GM19099 (cell line): ENCODE data around the gene ADAMTS18.

Experiments used
- POLR2A ChIP-seq: IDR thresholded peaks from 3 replicates; pipeline ENCODE4 v1.6.1; 2011; ENCODE audit warnings: low read depth; ENCODE audit not compliant: insufficient read length; ENCODE audit errors: extremely low read depth

ADAMTS18 gene

DNA sequence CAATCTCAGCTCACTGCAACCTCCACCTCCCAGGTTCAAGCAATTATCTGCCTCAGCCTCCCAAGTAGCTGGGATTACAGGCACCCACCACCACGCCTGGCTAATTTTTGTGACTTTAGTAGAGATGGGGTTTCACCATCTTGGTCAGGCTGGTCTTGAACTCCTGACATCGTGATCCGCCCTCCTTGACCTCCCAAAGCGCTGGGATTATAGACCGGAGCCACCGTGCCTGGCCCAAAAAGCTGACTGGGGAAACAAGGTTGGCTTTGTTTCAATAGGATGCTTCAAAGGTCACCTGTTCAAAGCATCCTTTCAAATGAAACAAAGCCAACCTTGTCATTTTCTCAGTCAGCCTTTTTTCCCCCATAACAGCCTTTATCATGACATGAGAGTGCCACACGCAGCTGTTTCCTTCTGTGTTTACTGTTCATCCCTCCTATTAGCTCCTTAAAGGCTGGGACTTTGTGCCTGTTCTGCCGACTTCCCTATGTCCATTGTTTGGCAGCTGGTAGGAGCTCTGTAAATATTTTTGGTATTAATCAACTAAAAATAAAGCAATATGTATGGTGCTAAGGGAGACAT, 51.1 kb downstream of the ADAMTS18 start:
- no peak for TF ChIP-seq POLR2A

- no peak for TF ChIP-seq POLR2A
Measured at GRCh38 chr16:77376358-77376757, 58.5 kb downstream of the ADAMTS18 start.

- no peak for TF ChIP-seq POLR2A
Measured at GRCh38 chr16:77375396-77375795, 59.4 kb downstream of the ADAMTS18 start.

- no peak for TF ChIP-seq POLR2A
Measured at GRCh38 chr16:77374384-77374783, 60.5 kb downstream of the ADAMTS18 start.

- TF ChIP-seq POLR2A = no peak
Measured at GRCh38 chr16:77373726-77374125, 61.1 kb downstream of the ADAMTS18 start.

- TF ChIP-seq POLR2A = no peak
Measured at GRCh38 chr16:77364770-77365169, 70.1 kb downstream of the ADAMTS18 start.

DNA sequence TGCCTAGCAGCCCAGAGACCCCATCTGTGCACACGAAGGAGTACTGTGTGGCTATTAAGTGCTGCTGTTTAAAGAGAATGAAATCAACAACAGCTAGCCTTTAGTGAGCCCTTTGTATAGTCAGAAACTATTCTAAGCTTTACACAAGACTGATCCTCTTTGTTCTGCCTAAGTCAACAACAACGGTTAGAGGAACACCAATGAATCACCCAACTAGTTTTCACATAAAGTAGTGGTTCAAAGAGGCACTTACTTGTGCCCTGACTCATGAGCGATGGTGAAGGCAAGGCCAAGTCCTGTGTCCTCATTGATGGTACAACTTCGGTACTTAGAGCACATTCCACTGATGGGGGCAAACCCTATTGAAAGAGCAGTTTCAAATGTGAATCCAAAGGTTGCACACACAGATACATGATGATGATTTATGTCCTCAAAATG, 75.8 kb downstream of the ADAMTS18 start:
- TF ChIP-seq POLR2A = no peak

DNA sequence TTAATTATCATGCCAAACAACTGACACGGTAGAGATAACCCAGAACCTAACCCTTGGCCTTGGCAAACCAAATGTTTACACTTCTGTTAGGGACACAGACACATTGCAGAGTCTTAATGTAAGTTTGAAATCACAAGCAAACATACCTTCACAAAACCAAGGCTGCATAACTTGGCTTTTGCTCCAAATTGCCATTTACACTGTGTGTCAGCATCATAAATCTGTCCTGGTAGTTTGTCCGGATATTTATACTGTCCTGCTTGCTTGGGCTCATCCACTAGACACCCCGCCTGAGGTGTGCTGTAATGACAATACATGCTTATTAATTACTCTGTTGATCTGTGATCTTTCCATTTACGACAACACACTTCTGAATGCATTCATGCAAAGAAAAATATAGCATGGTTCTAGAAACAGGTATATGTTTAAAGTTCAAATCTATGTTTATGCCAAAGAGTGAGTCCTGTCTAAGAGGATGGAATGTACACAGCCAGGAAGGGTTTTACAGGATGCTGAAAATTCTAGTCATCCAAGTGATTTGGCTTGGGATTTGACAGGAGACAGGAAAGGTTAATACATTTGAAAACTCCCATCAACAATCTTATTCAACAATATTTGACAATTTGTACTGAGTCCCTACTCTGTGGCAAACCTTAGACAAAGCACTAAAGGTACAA, 81.1 kb downstream of the ADAMTS18 start:
- TF ChIP-seq POLR2A = no peak

- TF ChIP-seq POLR2A = no peak
Measured at GRCh38 chr16:77344341-77344740, 90.5 kb downstream of the ADAMTS18 start.

DNA sequence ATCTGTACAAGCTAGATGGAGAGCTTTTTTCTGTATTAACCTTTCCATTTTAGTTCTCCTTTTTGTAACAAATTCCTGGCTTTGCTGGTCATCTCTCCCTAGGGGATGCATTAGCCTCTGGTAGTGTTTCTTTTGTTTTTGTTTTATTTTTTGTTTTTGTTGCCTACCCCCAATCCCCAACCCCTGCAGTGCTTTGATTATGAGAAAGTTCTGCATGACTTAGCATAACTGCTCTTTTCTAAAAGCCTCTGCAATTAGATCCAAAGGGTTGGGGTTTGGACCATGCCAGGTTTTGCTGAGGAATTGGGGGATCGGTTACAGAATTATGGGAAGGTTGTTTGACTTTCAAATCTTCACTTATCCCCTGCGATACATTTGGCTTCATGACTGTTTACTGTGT, 98.2 kb downstream of the ADAMTS18 start:
- no peak for TF ChIP-seq POLR2A

GRCh38 chr16:77335652-77336234, 99.1 kb downstream of the ADAMTS18 start:
- TF ChIP-seq POLR2A = no peak

DNA sequence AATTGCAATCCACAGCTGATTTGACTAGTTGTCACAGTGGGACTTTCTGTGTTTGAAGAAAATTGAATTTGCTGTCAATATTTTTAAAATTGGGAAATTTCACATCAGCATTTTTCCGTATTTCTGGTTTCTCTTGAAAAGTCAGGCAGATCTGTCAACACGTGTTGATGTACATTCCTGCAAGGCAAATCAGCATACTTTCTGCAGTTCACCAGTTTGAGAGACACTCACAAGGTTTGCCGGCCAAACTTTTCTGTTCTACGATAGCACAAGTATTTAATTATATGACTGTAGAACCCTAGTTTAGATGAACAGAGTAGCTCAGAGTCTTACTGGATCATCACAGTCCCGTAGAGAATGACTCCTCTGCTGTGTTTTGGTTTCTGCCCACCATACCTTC, 102.0 kb downstream of the ADAMTS18 start:
- TF ChIP-seq POLR2A = no peak

- no peak for TF ChIP-seq POLR2A
Measured at GRCh38 chr16:77331802-77332586, 102.8 kb downstream of the ADAMTS18 start.

DNA sequence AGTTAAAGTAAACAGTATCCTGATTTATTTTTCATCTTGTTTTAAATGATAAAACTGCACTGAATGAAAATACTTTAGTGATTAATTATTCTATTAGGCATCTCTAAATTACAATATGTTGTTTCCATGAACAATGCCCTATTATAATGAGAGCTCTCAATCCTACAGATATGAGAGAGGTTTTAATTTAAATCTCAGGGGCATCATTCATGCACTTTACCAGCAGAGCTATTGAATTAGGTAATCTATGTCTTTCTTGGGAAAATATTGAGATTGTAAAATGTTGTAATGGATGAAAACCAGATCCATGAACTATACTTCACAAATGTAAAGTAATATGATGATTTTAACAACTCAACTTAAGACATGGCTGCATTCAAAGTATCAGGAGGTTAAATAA, 103.8 kb downstream of the ADAMTS18 start:
- no peak for TF ChIP-seq POLR2A

DNA sequence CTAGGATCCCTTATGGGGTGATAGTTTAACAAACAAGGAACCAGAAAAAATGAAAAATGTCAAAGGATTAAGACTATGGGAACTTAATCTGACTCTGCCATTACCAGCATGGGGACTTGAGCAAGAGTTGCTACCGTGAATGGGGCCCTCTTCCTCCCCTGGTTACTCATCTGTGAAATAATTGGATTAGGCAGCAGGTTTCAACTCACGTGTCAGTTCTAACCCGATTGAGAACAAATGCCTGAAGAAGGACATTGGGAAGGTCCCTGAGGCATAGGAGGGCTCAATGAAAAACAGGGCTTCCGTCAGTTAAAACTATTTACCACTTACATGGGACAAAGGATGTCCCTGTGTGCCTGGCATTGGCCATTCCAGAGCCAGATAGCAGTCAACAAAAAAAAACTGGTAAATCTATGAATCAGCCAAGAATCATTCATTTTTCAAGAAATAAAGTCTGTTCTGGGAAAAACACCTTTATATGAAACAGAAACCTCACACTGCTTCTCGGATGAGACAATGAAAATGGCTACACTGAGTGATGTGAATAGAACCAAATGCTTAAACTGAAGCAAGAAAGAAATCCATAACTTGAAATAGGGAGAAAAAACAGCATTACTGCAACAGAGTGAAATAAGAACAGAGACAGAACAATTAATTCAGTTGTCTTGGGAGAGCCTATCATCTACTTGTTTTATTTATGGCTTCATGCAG, 104.3 kb downstream of the ADAMTS18 start:
- no peak for TF ChIP-seq POLR2A
